Vagina (tissue), 2 donors: ENCODE data around the gene ZMYND8. TPM values are rescaled to one million over a fixed set of nuclear protein-coding genes. Genes with fewer than 3 reads are reported as not detected.

Experiments used
- DNase-seq, 2 donors: peaks; one replicate each; pipeline ENCODE4 v3.0.0-alpha.2; 2017; ENCODE audit errors: extremely low spot score in 2 of 2
- H3K27ac ChIP-seq: fragments of 200-600 bp; sonication (generic); one replicate; pipeline ENCODE4 v1.5.1; 2019
- H3K27me3 ChIP-seq: fragments of 200-600 bp; sonication (generic); one replicate; pipeline ENCODE4 v1.5.1; 2019
- H3K36me3 ChIP-seq, 2 donors: fragments of 200-600 bp; sonication (generic); one replicate each; pipeline ENCODE4 v1.5.1; 2017 to 2019
- H3K4me1 ChIP-seq: fragments of 200-600 bp; sonication (generic); one replicate; pipeline ENCODE4 v1.5.1; 2019
- H3K4me3 ChIP-seq, 2 donors: fragments of 200-600 bp; sonication (generic); 1 replicate in 1 of 2; 2 replicates in 1 of 2; pipeline ENCODE4 v1.5.1; 2016 to 2019
- H3K9me3 ChIP-seq: fragments of 200-600 bp; sonication (generic); one replicate; pipeline ENCODE4 v1.5.1; 2019
- CTCF ChIP-seq, 3 experiments: fragments of 450-650 bp in 2 of 3; fragments of 200-600 bp in 1 of 3; sonication (generic) in 1 of 3; IDR thresholded peaks; one replicate each; pipeline ENCODE4 v1.5.1; 2017 to 2019; ENCODE audit warnings: antibody characterized with exemption in 3 of 3, mild to moderate bottlenecking in 2 of 3, moderate library complexity in 2 of 3
- POLR2A ChIP-seq, 2 donors: fragments of 450-650 bp; IDR thresholded peaks; one replicate each; pipeline ENCODE4 v1.6.1; 2017; ENCODE audit warnings: antibody characterized with exemption in 2 of 2, mild to moderate bottlenecking in 2 of 2, moderate library complexity in 2 of 2
- POLR2AphosphoS5 ChIP-seq, 2 donors: sonication (generic); formaldehyde crosslinking; IDR thresholded peaks; one replicate each; pipeline ENCODE4 v1.9.0; 2017; ENCODE audit warnings: antibody characterized with exemption in 2 of 2, mild to moderate bottlenecking in 2 of 2, low read depth in 1 of 2; ENCODE audit not compliant: insufficient read depth in 1 of 2
- intact Hi-C: fragments of 100-400 bp; cut with DNase I; formaldehyde crosslinking; loops from one replicate; pipeline ENCODE4 v1.15.1; 2023
- total RNA-seq: library from RNA; depleted of rRNA; stranded (reverse); fragments of >200 nt; gene quantifications from one replicate; pipeline ENCODE4 v1.2.3, GENCODE V29; 2016

ZMYND8 gene
- total RNA-seq, 1 donor from 2014 or later = 91.1 TPM

- TF ChIP-seq POLR2AphosphoS5 (IDR thresholded peaks at IDR 0.05; ENCODE audit: insufficient read depth in 1 of 2, low read depth in 1 of 2) (no peak), POLR2A (IDR thresholded peaks at IDR 0.05) (no peak), CTCF (IDR thresholded peaks at IDR 0.05) (no peak)
- Histone ChIP-seq H3K4me3 (no peak overlapping the region), H3K9me3 (no peaks in the 10 kb centered on the region), H3K36me3 (peaks cover 0 to 43% of the 10 kb centered on the region in 2 donors), H3K27ac (no peak overlapping the region), H3K4me1 (no peaks in the 10 kb centered on the region), H3K27me3 (no peaks in the 10 kb centered on the region)
- no peak for DNase-seq
- intact Hi-C loops = no loop called here
Observed at GRCh38 chr20:47295129-47295813, 61.2 kb downstream of the ZMYND8 start.

DNA sequence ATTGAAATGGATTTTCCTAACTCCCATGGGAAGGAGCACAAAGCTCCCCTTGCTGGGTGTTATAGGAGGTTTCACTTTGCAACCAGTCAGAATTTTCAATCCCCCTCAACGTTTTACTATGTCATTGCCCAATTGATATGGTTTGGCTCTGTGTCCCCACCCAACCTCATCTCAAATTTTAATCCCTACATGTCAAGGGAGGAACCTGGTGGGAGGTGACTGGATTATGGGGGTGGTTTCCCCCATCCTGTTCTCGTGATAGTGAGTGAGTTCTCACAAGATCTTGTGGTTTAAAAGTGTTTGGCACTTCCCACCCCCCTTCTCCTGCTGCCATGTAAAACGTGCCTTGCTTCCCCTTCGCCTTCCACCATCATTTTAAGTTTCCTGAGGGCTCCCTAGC, 62.9 kb downstream of the ZMYND8 start:
- Histone ChIP-seq H3K36me3 (peaks cover 0 to 56% of the 10 kb centered on the region in 2 donors), H3K27me3 (no peaks in the 10 kb centered on the region), H3K4me1 (no peaks in the 10 kb centered on the region), H3K9me3 (no peaks in the 10 kb centered on the region), H3K4me3 (no peak overlapping the region), H3K27ac (no peak overlapping the region)
- TF ChIP-seq CTCF (IDR thresholded peaks at IDR 0.05) (no peak), POLR2A (IDR thresholded peaks at IDR 0.05) (no peak), POLR2AphosphoS5 (IDR thresholded peaks at IDR 0.05; ENCODE audit: insufficient read depth in 1 of 2, low read depth in 1 of 2) (no peak)
- intact Hi-C loops = no loop called here
- DNase-seq = no peak

GRCh38 chr20:47292581-47292980, 63.9 kb downstream of the ZMYND8 start:
- Histone ChIP-seq H3K27me3 (no peaks in the 10 kb centered on the region), H3K9me3 (no peaks in the 10 kb centered on the region), H3K4me1 (no peaks in the 10 kb centered on the region), H3K36me3 (peaks cover 0 to 60% of the 10 kb centered on the region in 2 donors), H3K4me3 (no peak overlapping the region), H3K27ac (no peak overlapping the region)
- intact Hi-C loops = no loop called here
- no peak for DNase-seq
- TF ChIP-seq POLR2A (IDR thresholded peaks at IDR 0.05) (no peak), POLR2AphosphoS5 (IDR thresholded peaks at IDR 0.05; ENCODE audit: insufficient read depth in 1 of 2, low read depth in 1 of 2) (no peak), CTCF (IDR thresholded peaks at IDR 0.05) (no peak)

- intact Hi-C loops = no loop called here
- Histone ChIP-seq H3K36me3 (peaks cover 0 to 74% of the 10 kb centered on the region in 2 donors), H3K27ac (no peak overlapping the region), H3K4me1 (no peaks in the 10 kb centered on the region), H3K4me3 (no peak overlapping the region), H3K9me3 (no peaks in the 10 kb centered on the region), H3K27me3 (no peaks in the 10 kb centered on the region)
- DNase-seq = no peak
- TF ChIP-seq POLR2A (IDR thresholded peaks at IDR 0.05) (no peak), CTCF (IDR thresholded peaks at IDR 0.05) (no peak), POLR2AphosphoS5 (IDR thresholded peaks at IDR 0.05; ENCODE audit: insufficient read depth in 1 of 2, low read depth in 1 of 2) (no peak)
Observed at GRCh38 chr20:47290666-47291430, 65.7 kb downstream of the ZMYND8 start.

GRCh38 chr20:47290008-47290407, 66.5 kb downstream of the ZMYND8 start:
- TF ChIP-seq POLR2A (IDR thresholded peaks at IDR 0.05) (no peak), POLR2AphosphoS5 (IDR thresholded peaks at IDR 0.05; ENCODE audit: insufficient read depth in 1 of 2, low read depth in 1 of 2) (no peak), CTCF (IDR thresholded peaks at IDR 0.05) (no peak)
- H3K27me3 ChIP-seq = no peaks in the 10 kb centered on the region
- H3K9me3 ChIP-seq = no peaks in the 10 kb centered on the region
- peaks cover 0 to 74% of the 10 kb centered on the region in 2 donors for H3K36me3 ChIP-seq
- intact Hi-C loops = no loop called here
- H3K4me3 ChIP-seq = no peak overlapping the region
- no peak overlapping the region for H3K27ac ChIP-seq
- DNase-seq = no peak
- no peaks in the 10 kb centered on the region for H3K4me1 ChIP-seq
